Liver (tissue), 3 donors: ENCODE data around the gene ADAM10.

Source experiments
- ATF3 ChIP-seq: IDR thresholded peaks from 2 replicates; pipeline ENCODE4 v1.6.1; 2016; ENCODE audit warnings: antibody characterized with exemption
- CTCF ChIP-seq: fragments of 150-350 bp; IDR thresholded peaks from 2 replicates; pipeline ENCODE4 v1.5.1; 2017; ENCODE audit warnings: improper control_type of control experiment, low read depth, low read length; ENCODE audit not compliant: missing input control
- FOXA1 ChIP-seq: IDR thresholded peaks from 2 replicates; pipeline ENCODE4 v1.6.1; 2016; ENCODE audit warnings: antibody characterized with exemption
- RAD21 ChIP-seq, 2 donors: IDR thresholded peaks; 2 replicates each; pipeline ENCODE4 v1.6.1; 2016; ENCODE audit warnings: antibody characterized with exemption in 2 of 2, mild to moderate bottlenecking in 2 of 2
- RXRA ChIP-seq, 2 donors: IDR thresholded peaks; 2 replicates each; pipeline ENCODE4 v1.6.1; 2017 to 2018; ENCODE audit warnings: antibody characterized with exemption in 2 of 2, mild to moderate bottlenecking in 1 of 2
- SP1 ChIP-seq: IDR thresholded peaks from 2 replicates; pipeline ENCODE4 v1.6.1; 2018; ENCODE audit warnings: antibody characterized with exemption, mild to moderate bottlenecking
- TAF1 ChIP-seq: conservative IDR thresholded peaks from 2 replicates; pipeline ENCODE4 v1.6.1; 2016; ENCODE audit warnings: antibody characterized with exemption, mild to moderate bottlenecking
- TF ChIP-seq, protein P1 (sequence below): IDR thresholded peaks from 2 replicates; pipeline ENCODE4 v1.6.1; 2016; ENCODE audit warnings: antibody characterized with exemption, mild to moderate bottlenecking
- TF ChIP-seq, protein P2 (sequence below): IDR thresholded peaks from 2 replicates; pipeline ENCODE4 v1.6.1; 2016; ENCODE audit warnings: antibody characterized with exemption
- donor health status: healthy.
- donor health status: healthy.

GRCh38 chr15:58632789-58633188 lies 116.7 kb downstream of the ADAM10 start:
- TF ChIP-seq CTCF (no peak), RAD21 (IDR thresholded peaks at IDR 0.05) (no peak), FOXA1 (no peak), TAF1 (no peak), RXRA (IDR thresholded peaks at IDR 0.05) (no peak), SP1 (no peak), ATF3 (no peak)
- TF ChIP-seq, protein P1, sequence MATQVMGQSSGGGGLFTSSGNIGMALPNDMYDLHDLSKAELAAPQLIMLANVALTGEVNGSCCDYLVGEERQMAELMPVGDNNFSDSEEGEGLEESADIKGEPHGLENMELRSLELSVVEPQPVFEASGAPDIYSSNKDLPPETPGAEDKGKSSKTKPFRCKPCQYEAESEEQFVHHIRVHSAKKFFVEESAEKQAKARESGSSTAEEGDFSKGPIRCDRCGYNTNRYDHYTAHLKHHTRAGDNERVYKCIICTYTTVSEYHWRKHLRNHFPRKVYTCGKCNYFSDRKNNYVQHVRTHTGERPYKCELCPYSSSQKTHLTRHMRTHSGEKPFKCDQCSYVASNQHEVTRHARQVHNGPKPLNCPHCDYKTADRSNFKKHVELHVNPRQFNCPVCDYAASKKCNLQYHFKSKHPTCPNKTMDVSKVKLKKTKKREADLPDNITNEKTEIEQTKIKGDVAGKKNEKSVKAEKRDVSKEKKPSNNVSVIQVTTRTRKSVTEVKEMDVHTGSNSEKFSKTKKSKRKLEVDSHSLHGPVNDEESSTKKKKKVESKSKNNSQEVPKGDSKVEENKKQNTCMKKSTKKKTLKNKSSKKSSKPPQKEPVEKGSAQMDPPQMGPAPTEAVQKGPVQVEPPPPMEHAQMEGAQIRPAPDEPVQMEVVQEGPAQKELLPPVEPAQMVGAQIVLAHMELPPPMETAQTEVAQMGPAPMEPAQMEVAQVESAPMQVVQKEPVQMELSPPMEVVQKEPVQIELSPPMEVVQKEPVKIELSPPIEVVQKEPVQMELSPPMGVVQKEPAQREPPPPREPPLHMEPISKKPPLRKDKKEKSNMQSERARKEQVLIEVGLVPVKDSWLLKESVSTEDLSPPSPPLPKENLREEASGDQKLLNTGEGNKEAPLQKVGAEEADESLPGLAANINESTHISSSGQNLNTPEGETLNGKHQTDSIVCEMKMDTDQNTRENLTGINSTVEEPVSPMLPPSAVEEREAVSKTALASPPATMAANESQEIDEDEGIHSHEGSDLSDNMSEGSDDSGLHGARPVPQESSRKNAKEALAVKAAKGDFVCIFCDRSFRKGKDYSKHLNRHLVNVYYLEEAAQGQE: no peak
- TF ChIP-seq, protein P2, sequence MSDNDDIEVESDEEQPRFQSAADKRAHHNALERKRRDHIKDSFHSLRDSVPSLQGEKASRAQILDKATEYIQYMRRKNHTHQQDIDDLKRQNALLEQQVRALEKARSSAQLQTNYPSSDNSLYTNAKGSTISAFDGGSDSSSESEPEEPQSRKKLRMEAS: no peak
